ENCODE results near the gene SLC22A31.

SLC22A31 gene

DNA sequence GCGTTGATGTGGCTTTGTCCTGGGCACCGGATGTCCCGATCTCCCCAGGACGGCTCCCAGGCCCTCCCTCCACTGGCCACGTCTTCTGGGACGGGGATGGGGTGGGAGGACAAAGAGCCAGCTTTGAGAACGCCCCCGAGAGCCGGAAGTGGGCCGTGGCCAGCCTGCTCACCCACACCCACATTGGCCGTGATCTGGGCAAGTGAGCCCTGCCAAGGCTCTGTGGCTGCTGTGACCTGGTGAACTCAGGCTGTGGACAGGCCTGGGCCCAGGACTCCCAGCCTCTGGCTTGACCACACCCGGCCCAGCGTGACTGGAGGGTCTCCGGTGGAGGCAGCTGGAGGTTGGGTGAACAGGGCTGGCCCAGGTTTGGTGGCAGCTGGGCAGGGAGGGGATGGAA lies 25.5 kb downstream of the SLC22A31 start:
- TF ChIP-seq, protein P1, sequence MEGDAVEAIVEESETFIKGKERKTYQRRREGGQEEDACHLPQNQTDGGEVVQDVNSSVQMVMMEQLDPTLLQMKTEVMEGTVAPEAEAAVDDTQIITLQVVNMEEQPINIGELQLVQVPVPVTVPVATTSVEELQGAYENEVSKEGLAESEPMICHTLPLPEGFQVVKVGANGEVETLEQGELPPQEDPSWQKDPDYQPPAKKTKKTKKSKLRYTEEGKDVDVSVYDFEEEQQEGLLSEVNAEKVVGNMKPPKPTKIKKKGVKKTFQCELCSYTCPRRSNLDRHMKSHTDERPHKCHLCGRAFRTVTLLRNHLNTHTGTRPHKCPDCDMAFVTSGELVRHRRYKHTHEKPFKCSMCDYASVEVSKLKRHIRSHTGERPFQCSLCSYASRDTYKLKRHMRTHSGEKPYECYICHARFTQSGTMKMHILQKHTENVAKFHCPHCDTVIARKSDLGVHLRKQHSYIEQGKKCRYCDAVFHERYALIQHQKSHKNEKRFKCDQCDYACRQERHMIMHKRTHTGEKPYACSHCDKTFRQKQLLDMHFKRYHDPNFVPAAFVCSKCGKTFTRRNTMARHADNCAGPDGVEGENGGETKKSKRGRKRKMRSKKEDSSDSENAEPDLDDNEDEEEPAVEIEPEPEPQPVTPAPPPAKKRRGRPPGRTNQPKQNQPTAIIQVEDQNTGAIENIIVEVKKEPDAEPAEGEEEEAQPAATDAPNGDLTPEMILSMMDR (conservative IDR thresholded peaks at IDR 0.05), result no peak
- no peak overlapping the region for H3K27ac ChIP-seq

DNA sequence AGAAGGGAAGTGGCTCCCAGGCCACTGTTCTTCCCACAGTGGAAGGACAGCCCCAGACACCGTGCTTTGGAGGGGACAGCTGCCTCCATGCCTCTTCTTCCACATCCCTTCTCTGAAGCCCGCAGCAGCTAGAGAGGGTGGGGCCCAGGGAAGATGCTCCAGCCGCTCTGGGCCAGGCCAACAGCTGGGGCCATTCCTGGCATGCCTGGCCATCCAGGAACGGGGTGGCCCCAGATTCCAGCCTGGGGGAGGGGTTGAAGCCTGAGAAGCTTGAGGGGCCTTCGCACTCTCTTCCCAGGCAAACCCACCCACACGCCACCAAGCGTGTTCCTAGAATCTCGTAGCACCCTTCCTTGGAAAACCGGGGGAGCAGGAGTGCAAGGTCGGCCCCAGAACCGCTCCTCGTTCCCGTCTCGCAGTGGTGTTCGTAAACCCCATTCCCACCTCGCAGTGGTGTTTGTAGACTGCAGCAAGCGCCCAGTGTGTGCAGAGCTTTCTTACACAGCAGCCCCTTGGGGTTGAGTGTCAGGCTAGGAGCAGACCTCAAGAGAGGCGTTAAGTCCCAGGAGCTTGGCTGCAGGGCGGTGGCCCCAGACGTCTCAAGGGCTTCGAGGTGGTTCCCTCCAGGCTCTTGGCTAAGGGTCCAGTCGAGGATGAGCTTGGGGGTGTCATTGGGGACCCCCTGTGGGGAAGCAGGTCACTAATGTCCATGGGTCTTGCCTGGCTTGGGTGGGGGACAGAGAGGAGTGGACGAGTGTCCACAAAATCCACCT lies 26.1 kb downstream of the SLC22A31 start:
- H3K27ac ChIP-seq, result no peak overlapping the region
- TF ChIP-seq, protein P1 (conservative IDR thresholded peaks at IDR 0.05), result no peak

DNA sequence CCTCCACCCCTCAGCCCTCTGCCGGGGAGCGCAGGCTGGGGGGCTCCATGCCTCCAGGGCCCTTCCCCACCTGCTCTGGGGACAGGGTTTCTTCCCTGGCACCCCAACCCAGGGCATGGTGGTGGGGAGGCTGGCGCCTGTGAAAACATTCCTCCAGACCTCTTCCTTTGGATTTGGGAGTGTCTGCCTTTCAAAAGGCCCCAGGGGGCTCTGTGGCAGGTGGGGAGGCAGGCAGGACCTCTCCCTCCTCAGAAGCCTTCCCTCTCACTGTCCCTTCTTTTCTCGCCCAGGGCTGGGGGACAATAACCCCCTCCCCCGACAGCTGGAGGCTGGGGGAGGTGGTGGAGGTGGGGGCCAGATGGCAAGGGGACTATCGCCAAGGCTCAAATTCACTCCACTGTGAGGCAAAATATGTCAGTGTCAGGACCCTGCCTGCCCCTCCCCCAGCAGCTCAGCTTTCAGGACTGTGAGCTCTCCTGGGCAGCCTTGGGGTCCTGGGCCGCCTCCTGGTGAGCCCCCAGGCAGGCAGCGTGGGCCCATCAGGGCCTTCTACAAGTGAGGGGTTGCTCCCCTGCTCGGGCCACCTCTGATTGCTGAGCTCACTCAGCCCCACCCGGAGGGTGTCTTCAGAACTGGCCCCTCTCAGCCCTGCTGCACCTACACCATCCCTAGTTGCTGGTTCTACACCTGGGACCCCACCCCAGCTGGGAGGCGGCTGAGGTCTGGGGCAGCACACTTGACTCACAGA lies 27.0 kb downstream of the SLC22A31 start:
- no peak overlapping the region for H3K27ac ChIP-seq
- TF ChIP-seq, protein P1 (conservative IDR thresholded peaks at IDR 0.05), result no peak

DNA sequence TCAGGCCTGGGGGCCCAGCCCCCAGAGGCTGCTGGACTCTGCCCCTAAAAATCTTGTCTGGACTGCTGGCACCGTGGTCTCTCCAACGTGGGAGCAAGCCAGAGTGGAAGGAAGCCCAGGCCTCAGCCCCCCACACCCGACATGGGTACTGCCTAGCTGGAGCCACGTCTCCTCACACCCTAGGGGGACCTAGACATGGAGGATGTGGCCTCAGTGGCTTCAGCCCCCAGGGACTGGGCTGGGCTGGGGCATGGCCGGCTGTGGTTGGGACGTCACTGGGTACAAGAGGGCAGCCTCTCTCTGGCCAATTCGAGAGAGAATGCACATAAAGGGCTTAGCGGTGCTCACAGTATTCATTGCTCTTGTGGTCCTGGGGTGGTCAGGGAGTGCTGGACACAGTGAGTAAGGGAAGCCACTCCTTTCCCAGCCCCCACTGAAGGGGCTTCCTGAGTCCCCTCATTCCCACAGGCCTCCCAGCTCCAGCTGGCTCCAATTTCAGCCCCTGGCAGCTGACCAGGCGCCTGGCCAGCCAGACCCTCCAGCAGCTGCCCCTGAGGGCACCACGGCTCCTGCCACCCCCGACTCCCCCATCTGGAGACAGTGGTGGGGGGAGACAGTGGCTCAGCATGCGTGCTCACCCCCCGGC lies 27.7 kb downstream of the SLC22A31 start:
- TF ChIP-seq, protein P1 (conservative IDR thresholded peaks at IDR 0.05), result no peak
- no peak overlapping the region for H3K27ac ChIP-seq

DNA sequence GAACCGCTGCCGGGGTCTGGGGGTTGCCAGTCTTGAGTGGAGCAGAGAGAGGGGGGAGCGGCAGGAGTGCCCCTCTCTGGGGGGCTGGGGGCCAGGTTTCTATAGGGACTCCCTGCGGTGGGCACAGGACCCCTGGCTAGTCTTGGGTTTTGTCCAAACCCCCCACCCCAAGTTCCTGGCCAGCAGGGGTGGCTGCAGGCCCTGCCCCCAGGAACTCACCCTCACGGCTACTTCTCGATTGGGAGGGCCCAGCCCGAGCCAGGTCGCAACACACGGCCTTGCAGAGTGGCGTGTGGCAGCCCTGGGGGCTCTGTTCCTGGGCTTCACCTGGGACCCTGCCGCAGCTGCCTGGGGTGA lies 28.2 kb downstream of the SLC22A31 start:
- H3K27ac ChIP-seq, result no peak overlapping the region
- TF ChIP-seq, protein P1 (conservative IDR thresholded peaks at IDR 0.05), result no peak

DNA sequence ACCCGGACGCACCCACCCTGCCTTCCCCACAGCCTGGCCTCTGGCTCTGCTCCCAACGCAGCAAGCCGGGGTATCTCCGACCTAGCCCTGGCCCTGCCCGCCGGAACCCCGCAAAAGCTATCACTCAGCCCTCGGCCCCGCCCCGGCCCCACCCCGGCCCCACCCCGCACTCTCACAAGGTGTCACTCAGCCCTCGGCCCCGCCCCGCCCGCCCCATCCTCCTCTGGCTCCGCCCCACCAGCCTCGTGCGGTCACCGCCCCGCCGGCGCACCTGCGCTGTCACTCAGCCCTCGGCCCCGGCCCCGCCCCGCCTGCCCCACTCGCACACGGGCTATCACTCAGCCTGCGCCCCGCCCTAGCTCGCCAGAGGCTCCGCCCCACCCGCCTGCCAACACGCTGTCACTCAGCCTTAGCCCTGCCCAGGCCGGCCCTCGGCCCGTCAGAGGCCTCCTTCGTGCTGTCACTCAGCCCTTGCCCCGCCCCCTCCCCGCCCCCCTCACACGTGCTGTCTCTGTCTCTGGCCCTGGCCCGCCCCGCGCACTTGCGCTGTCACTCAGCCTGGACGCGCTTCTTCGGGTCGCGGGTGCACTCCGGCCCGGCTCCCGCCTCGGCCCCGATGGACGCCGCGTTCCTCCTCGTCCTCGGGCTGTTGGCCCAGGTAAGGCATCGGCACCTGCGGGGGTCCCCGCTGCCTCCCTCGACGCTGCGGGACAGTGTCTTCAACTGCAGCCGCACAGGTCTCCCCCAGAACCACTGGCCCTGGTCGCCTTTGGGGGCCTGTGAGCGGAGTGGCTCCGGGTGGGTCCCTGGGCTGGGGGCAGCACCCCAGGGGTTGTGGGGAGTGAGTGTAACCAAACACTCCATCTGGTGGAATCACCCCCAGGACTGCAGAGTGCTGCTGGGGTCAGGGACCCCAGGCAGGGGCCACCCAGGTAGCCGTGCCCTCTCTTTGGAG lies 28.8 kb downstream of the SLC22A31 start, which contains the start of gene CDH15:
TSS of gene CDH15 (plus strand) at position 533 of the 955 bp plus-strand sequence. CDS start at position 617, 84 bp downstream.
- H3K27ac ChIP-seq, result no peak within 1 kb of the TSS
- TF ChIP-seq, protein P1 (conservative IDR thresholded peaks at IDR 0.05), result no peak
